Measurements from ENCODE around the gene C4A.
A peak's percentile ranks its signal among the peaks of the same experiment; 100 is the strongest.
"Not testable (repeated sequence)": the region's sequence is repeated elsewhere in the genome, so short reads cannot be mapped to it uniquely, and the experiment has no call there.

C4A gene

DNA sequence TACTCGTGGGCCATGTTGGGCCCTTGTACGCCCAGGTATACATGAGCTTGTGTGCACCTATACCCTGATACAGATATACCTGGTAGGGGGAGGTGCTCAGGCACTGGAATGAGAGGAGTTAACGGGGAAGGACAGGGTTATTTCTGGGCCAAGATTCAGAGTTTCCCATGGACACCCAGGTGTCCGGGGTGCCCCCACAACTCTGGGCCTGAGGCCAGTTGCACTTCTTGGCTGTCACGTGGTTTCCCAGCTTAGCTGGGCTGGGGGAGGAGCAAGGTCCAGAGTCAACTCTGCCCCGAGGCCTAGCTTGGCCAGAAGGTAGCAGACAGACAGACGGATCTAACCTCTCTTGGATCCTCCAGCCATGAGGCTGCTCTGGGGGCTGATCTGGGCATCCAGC is at the start of gene C4A:
Gene C4A, plus strand, starts transcription at position 314 of the 400 bp plus-strand sequence. Its CDS starts 51 bp downstream, at position 365.
- DNase-seq (ENCODE audit: low spot score), result not testable (repeated sequence)

DNA sequence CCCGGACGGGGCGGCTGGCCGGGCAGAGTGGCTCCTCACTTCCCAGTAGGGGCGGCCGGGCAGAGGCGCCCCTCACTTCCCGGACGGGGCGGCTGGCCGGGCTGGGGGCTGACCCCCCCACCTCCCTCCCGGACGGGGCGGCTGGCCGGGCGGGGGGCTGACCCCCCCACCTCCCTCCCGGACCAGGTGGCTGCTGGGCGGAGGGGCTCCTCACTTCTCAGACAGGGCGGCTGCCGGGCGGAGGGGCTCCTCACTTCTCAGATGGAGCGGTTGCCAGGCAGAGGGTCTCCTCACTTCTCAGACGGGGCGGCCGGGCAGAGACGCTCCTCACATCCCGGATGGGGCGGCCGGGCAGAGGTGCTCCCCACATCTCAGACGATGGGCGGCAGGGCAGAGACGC is 49.7 kb upstream of the C4A start:
- DNase-seq (ENCODE audit: low spot score), result not testable (repeated sequence)

DNA sequence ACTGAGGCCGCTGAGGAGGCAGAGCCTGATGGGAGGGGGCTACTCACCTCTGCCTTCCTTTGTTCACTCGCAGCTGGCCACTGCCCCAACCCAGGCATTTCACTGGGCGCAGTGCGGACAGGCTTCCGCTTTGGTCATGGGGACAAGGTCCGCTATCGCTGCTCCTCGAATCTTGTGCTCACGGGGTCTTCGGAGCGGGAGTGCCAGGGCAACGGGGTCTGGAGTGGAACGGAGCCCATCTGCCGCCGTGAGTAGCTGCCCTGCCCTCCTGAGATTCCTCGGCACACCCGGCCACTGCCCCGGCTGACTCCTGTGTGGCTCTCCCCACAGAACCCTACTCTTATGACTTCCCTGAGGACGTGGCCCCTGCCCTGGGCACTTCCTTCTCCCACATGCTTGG is 48.3 kb upstream of the C4A start:
- DNase-seq (ENCODE audit: low spot score), result no peak

DNA sequence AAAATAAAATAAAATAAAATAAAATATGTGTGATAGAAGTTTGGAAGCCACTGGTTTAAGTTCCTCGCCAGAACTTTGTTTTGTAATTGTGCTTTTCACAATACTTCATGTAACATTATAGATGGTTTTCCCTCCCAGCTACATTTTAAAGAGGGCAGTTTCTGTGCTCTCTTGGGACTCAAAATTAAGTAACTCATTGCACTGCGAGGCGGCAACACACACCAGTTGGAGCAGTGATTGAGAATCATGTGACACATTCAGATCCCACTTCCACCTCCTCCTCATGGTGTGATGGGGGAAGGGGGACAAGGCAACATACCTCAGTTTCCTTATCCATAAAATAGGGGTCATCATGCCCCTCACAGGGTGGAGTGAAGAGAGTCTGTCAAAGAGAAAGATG is 46.8 kb upstream of the C4A start:
- no peak for DNase-seq (ENCODE audit: low spot score)

DNA sequence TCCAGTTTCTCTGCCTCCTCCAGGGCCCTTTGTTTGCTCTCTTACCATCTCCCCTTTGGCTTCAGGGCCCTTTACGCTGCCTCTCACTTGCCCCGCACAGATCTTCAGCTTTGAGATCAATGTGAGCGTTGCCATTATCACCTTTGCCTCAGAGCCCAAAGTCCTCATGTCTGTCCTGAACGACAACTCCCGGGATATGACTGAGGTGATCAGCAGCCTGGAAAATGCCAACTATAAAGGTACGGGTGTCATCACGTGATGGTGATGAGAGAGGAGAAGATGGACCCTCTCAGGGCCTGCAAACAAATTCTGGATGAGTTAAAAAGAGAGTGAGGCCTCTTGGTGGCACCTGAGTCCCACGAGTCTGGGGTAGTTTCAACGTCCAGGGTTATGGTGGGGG is 46.0 kb upstream of the C4A start:
- no peak for DNase-seq (ENCODE audit: low spot score)

DNA sequence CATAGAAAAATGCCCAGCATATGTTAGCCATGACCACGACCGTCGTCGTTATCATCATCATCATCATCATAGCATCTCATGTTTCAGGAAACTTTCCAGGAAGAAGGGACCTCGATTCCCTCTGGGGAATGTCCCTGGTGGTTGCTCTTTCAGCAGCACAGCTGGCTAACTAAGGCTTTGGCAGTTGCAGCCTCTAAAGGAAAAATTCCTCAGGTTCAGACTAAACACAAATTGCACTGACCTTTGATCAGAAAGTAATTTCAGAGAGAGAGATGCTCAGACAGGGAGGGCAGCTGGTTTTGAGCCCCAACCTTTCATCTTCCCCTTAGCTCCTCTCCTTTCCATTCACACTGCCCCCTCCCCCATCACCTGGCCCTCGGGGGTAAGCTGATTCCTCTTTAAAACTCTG is 41.6 kb upstream of the C4A start:
- DNase-seq (ENCODE audit: low spot score), result no peak

DNA sequence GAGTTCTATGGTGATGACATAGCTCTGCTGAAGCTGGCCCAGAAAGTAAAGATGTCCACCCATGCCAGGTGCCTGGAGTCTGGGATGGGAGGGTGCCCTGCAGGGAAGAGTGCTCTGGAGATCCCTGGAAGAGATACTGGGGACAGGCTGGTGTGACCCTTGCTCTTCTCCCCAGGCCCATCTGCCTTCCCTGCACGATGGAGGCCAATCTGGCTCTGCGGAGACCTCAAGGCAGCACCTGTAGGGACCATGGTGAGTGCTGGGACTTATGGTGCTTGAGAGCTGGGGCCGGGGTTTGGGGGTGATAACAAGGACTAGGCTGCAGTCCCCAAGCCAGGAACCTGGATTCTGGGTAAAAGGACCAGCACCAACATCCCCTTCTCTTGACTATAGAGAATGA is 38.1 kb upstream of the C4A start:
- no peak for DNase-seq (ENCODE audit: low spot score)

DNA sequence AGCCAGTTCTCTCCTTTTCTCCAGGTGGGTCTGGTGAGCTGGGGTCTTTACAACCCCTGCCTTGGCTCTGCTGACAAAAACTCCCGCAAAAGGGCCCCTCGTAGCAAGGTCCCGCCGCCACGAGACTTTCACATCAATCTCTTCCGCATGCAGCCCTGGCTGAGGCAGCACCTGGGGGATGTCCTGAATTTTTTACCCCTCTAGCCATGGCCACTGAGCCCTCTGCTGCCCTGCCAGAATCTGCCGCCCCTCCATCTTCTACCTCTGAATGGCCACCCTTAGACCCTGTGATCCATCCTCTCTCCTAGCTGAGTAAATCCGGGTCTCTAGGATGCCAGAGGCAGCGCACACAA is 36.7 kb upstream of the C4A start:
- no peak for DNase-seq (ENCODE audit: low spot score)

DNA sequence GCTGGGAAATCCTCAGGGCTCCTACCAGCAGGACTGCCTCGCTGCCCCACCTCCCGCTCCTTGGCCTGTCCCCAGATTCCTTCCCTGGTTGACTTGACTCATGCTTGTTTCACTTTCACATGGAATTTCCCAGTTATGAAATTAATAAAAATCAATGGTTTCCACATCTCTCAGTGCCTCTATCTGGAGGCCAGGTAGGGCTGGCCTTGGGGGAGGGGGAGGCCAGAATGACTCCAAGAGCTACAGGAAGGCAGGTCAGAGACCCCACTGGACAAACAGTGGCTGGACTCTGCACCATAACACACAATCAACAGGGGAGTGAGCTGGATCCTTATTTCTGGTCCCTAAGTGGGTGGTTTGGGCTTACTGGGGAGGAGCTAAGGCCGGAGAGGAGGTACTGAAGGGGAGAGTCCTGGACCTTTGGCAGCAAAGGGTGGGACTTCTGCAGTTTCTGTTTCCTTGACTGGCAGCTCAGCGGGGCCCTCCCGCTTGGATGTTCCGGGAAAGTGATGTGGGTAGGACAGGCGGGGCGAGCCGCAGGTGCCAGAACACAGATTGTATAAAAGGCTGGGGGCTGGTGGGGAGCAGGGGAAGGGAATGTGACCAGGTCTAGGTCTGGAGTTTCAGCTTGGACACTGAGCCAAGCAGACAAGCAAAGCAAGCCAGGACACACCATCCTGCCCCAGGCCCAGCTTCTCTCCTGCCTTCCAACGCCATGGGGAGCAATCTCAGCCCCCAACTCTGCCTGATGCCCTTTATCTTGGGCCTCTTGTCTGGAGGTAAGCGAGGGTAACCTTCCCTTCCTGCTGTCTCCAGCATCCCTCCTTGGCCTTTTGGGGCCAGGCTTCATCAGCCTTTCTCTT is 36.1 kb upstream of the C4A start, which contains the start of gene CFB:
Gene CFB, plus strand, starts transcription at position 589 of the 863 bp plus-strand sequence. Its CDS starts 127 bp downstream, at position 716.
- no peak for DNase-seq (ENCODE audit: low spot score)

DNA sequence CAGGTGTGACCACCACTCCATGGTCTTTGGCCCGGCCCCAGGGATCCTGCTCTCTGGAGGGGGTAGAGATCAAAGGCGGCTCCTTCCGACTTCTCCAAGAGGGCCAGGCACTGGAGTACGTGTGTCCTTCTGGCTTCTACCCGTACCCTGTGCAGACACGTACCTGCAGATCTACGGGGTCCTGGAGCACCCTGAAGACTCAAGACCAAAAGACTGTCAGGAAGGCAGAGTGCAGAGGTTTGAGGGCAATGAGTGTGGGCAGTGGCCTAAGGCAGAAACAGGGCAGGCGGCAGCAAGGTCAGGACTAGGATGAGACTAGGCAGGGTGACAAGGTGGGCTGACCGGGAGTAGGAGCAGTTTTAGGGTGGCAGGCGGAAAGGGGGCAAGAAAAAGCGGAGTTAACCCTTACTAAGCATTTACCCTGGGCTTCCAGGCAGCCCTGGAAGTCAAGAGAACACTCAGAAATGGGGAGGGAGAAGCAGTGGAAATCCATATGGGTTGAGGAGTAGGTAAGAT is 35.4 kb upstream of the C4A start:
- DNase-seq (ENCODE audit: low spot score), result no peak

DNA sequence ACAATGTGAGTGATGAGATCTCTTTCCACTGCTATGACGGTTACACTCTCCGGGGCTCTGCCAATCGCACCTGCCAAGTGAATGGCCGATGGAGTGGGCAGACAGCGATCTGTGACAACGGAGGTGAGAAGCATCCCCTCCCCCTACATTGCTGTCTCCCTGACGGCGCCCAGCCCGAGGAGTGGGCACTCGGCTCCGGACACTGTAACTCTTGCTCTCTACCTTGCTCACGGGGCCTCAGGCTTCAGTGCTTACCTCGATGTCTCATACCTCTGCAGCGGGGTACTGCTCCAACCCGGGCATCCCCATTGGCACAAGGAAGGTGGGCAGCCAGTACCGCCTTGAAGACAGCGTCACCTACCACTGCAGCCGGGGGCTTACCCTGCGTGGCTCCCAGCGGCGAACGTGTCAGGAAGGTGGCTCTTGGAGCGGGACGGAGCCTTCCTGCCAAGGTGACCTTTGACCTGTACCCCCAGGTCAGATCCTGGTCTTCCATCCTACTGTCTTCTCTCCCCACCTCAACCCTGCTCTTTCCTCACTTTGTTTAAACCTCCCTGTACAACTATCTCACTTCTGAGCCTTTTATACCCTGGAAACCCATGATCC is 34.7 kb upstream of the C4A start:
- DNase-seq (ENCODE audit: low spot score), result no peak

DNA sequence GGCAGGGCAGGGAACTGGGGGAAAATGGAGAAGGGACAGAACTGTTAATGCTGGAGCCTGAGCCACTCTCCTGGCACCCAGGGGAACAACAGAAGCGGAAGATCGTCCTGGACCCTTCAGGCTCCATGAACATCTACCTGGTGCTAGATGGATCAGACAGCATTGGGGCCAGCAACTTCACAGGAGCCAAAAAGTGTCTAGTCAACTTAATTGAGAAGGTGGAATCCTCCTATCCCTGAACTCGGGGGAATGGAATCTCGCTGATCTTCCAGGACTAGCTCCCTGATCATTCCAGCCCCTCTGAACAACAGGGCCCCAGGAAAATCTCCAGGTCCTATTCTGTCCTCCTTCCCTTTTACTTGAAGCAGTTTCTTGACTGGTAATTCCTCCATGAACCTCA is 34.0 kb upstream of the C4A start:
- no peak for DNase-seq (ENCODE audit: low spot score)

DNA sequence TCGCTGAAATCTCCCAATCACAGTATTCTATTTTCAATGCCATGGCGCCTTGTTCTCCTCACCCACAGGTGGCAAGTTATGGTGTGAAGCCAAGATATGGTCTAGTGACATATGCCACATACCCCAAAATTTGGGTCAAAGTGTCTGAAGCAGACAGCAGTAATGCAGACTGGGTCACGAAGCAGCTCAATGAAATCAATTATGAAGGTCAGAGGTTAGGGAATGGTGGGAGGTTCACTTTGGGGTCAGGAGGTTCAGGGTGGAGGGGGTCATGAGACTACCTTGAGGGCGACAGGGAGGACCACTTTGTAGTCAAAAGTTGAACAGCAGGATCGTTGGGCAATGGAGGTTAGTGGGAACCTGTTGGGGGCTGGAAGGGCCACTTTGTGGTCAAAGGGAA is 33.6 kb upstream of the C4A start:
- DNase-seq (ENCODE audit: low spot score), result no peak

DNA sequence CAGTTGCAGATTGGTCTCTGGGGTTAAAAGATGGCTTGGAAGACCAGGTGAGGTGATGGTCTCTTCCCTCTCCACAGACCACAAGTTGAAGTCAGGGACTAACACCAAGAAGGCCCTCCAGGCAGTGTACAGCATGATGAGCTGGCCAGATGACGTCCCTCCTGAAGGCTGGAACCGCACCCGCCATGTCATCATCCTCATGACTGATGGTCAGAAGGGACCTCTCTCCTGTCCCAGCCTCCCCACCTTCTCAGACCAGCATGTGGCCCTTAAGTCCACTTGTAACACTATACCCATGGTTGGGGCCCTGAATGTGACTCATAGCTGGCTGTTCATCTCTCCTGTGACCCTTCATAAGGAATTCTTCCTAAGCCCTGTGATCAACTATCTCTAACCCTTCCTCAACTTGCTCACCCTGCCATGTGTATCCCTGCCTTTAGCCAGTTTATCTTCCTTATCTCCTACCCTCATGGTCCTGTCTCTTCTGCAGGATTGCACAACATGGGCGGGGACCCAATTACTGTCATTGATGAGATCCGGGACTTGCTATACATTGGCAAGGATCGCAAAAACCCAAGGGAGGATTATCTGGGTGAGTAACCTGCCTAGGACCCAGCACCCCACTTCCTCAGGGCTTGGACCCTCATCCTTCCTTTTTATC is 33.0 kb upstream of the C4A start:
- no peak for DNase-seq (ENCODE audit: low spot score)

DNA sequence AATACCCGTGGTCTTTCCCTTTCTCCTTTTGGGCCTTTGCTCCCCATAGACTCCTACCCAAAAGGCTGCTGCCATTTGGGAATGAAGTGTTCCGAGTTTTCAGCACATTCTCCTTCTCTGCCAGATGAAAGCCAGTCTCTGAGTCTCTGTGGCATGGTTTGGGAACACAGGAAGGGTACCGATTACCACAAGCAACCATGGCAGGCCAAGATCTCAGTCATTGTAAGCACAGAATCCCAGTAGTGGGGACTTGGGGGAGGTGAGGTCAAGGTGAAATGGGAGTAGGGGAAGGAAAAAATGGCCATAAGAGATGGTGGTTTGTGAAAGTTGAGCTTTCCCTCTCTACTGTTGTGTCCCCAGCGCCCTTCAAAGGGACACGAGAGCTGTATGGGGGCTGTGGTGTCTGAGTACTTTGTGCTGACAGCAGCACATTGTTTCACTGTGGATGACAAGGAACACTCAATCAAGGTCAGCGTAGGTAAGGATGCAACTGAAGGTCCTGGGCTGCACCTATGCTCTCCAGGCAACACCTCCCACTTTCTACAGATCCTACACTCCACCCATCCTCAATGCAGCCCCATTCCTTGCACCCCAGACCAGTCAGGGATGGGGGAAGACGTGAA is 31.8 kb upstream of the C4A start:
- DNase-seq (ENCODE audit: low spot score), result no peak

DNA sequence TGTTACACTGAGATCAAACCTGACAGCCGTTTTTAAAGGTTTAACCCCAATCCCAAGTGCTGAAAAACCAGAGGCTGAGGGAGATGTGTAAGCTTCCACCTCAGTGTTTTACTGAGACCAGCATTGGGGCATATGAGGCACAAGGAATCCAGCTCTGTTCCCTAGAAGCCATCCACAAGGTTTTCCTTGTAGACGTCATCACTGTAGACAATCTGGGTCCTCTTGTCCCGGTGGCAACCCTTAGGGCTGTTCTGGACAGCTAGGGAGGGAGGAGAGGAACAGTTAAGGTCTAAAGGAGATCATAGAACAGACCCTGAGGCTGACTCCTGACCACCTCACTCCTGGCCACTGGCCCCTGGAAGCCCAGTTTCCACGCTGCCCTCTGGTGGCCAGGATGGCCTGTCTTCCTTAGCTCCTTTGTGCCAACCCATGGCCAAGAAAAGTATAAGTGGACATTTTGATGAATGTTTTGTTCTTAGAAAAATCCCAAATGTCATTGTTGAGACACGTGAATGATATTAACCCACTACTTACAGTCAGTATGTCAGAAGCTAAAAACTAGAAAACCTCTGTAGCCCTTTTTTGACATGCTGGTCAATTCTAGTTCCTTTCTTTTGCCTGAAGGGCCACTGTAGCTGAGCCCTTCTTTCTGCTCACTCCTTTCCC is 29.6 kb upstream of the C4A start:
- no peak for DNase-seq (ENCODE audit: low spot score)

DNA sequence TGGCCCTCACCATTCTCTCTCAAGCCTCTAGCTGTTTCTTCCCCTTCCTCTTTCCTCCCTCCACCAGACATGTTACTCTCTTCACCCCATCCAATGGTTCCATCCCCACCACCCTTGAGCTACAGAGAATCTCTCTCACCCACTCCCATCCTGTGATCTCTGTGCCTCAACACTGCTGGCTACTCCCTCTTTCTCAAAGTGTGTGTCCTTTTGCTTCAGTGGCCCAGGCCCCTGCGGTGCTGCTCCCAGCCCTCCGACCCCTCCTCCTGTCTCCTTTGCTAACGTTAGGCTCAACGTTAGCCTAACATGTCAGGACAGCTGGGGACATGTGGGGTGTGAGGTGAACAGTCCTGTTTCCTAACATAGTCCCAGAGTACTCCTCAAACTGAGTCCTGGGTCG is 29.0 kb upstream of the C4A start:
- no peak for DNase-seq (ENCODE audit: low spot score)

DNA sequence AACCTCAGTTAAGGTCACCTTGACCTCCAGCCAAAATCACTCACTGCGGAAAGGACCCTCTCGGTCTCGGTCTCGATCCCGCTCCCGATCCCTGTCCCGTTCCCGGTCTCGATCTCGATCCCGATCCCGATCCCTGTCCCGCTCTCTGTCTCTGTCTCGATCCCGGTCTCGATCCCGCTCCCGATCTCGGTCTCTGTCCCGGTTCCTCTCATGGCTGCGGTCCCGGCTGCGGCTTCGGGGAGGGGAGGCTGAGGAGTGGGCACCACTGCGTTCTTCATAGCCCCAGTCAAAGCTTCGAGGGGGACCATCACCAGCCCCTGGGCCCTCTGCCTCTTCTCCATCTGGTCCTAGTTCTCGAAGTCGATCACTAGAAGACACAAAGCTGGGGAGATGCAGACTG is 27.3 kb upstream of the C4A start:
- DNase-seq (ENCODE audit: low spot score), result no peak

DNA sequence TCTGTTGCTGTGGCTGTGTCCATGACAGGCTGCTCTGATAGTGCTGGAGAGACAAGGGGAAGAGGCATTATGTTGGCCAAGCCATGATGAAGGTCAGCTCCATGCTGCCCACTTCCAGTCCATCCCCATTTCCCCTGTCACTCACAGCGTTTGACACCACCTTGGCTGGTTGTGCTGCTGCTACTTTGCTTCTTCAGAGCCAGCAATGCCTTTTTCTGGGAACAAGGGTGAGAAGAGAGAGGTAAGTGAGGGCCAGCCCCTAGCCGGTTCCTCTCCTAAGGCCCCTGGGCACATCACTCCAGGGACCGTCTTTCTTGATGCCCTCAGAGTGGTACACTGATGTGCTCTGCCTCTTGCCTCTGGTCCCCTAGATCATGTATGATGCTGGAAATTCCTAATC is 25.1 kb upstream of the C4A start:
- DNase-seq (ENCODE audit: low spot score), result no peak

DNA sequence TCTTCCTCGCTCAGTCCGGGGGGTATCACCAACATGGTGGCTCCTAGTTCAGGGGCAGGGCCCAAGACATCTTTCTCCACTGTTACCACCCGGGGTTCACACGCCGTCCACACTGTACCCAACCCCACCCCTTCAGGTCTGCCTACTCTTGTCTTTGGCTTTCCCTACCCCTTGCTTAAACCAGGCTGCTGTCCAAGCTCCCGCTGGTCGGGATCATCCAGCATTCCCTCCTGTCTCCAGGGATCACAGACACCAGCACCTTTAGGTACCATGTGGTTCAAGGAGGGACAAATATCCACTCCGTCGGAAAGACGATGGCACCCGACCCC is 23.5 kb upstream of the C4A start:
- no peak for DNase-seq (ENCODE audit: low spot score)

DNA sequence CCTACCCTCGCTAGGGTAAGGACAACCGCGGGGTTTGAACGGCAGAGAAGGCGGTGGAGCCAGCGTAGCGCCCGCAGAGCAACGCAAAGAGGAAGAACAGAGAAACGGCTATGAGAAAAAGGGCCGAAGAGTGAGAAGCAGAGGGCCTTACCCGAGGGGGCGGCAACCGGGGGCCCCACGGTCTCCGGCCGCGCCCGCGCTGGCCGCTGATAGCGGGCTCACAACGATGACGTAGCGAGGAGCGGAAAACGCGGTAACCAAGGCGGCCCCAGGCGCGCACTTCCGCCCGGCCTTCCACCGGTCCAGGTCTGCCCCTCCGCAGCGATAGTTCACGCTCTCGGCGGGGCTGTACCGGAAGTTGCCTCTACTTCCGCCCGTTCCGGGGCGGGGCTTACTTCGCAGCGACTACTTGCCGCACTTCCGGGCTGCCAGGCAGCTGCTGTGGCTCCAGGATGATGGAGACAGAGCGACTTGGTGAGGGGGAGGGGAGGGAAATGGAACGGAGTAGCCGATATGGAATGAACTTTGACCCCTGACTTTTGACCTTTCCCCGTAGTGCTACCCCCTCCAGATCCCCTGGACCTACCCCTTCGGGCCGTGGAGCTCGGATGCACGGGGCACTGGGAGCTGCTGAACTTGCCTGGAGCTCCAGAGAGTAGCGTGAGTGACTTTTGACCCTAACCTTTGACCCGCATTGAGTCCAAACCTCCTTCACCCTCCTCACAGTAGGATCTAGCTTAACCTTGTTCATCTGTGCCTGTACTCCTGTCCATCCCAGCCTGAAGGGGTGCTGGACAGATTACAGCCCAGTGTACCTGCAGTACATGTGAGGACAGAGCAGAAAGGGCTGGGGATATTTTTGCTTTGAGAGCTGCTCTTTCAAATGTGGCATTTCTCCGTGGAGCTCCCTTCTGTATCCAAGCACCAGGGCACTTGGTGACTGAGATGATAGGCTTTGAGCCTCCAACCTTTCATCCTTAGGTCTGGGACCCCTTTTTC is 22.8 kb upstream of the C4A start, which contains the start of the genes NELFE and SKIC2:
Gene NELFE, minus strand, starts transcription at position 231 of the 999 bp plus-strand sequence. CDS start 525 bp downstream, outside the sequence.
Gene SKIC2, plus strand, starts transcription at position 435 of the 999 bp plus-strand sequence. Its CDS starts 18 bp downstream, at position 453.
- peak; percentile 98 for DNase-seq (ENCODE audit: low spot score)
